Stimulated activated naive CD4-positive, alpha-beta T cell (primary cell): ENCODE results near the gene GALNT13.

Source experiments
- DNase-seq, 6 experiments: peaks; one replicate each; lab custom pipeline; 2025; lab: John Stamatoyannopoulos, UW

GALNT13 gene

GRCh38 chr2:154306266-154306970 is 434.7 kb downstream of the GALNT13 start:
- no peak for DNase-seq

- no peak for DNase-seq
These were observed 435.3 kb downstream of the GALNT13 start for GRCh38 chr2:154307007-154307406.

DNA sequence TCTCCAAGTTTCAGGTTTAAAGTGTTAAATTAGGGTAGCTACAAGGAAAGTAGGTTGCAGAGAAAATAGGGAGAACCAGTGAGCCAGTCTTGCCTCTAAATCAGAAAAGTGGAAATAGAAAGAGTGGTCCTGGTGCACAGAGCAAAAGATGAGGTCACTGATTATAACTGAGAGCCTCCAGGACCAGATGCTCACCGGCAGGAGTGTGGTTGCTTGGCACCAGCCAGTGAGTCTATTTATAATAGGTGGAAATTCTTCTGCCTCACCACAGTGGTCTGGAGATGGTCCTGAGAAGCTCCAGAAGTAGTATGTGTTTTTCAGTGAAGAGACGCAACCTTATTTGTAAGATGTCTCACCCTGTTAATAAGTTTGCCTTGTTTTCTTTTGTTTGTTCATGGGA is 452.9 kb downstream of the GALNT13 start:
- DNase-seq = no peak

GRCh38 chr2:154329510-154329909 is 457.8 kb downstream of the GALNT13 start:
- no peak for DNase-seq

- DNase-seq = no peak
These were observed 460.1 kb downstream of the GALNT13 start for GRCh38 chr2:154331784-154332183.

DNA sequence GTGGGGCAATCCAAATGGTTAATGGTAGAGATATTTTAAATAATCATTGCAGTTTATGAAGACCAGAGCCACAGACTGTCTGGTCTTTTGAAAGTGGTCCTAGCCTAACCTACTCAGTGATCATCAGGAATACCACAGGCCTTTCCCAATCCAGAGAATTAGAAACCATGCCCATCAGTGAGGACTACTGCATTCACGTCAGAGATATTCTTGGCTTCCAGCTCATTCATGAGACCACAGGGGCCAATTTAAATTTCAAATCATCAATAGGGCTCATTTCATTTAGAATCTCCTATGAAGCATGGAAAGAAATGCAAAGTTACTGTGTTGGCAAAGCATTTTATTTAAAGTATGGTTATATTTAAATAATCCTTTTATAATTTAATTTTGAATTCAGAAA is 464.5 kb downstream of the GALNT13 start:
- no peak for DNase-seq

DNA sequence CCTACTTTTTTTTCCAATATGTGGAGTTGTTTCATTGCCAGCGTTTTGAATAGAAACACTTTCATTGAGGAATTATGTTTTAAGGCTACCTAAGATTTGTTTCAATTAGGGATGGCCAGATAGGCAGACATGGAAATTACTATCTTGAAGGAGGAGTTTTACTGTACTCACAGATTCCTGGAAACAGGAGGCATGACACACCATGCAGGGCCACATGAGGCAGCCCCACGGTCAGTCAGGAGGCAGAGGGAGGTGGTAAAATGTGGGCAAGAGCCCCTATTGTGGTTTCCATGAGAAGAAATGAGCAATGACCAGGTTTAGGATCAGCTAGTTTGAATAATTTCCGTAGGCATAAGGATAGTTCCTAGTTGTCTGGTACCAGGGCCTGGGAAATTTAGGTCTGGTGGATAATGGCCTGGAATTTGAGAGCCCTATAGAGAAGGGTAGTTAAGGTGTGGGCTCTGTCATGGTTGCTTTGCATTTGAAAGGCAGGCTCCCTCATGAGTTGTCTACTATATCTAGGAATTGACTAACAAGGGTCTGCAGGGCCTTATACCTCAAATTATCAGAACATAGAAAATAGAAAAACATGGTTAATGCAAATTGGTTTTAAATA is 466.7 kb downstream of the GALNT13 start:
- no peak for DNase-seq

GRCh38 chr2:154343282-154343681 is 471.6 kb downstream of the GALNT13 start:
- no peak for DNase-seq

DNA sequence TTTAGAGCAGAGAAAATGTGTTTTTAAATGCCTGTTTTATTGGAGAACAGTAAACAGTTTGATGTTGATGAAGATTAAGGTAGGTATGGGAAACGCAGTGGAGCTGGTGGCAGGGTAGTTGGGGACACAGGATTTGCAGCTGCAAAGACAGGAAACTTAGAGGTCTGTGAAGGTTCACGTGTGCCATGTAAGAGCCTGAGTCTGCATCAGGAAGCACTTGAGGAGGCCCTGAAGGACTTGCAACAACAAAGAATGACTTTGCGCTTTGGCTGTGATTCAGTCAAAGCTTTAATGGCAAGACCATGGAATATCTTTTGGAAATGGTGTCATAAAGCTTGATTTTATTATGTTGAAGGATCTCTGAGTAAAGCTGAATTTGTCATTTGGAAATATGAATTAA is 479.2 kb downstream of the GALNT13 start:
- no peak for DNase-seq

- DNase-seq = no peak
These were observed 489.6 kb downstream of the GALNT13 start for GRCh38 chr2:154361276-154361675.

DNA sequence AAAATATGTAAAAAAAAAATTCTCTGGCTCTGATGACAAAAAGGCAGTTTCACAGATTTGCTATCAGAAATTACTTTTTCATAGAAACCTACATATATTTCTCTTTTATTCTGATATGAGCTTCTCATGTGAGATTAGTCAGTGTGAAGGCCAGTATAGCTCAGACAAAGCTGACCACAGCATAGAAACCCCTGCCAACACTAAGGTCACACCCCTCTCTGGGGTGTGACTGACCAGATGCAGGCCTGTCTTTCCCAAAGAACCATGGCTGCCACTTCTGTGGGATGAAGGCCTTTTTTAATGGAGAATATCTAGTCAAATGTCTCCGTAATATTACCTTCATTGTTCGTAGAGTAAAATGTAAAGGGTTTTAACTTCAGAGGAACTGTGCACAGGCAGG is 496.4 kb downstream of the GALNT13 start:
- no peak for DNase-seq

GRCh38 chr2:154370873-154371272 is 499.2 kb downstream of the GALNT13 start:
- DNase-seq = no peak

DNA sequence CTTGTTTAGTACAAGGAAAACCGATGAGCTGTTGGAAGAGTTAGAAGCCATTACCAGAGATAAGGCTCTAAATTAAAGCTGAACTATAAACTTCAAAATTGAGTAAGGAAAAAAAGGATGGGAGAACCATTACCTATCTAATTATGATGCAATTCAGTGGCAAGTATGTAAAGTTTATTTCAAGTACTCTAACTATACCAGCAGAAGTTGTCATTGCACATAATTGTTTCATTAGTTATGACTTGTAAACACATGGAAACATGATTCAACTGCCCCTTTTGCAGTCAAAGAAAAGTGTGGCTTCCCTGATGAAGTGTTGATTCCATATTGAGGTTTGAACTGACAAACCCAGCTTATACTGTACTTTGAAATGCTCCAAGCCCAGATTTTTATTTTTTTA is 502.7 kb downstream of the GALNT13 start:
- DNase-seq = no peak

GRCh38 chr2:154375579-154375931 is 503.8 kb downstream of the GALNT13 start:
- DNase-seq = no peak

DNA sequence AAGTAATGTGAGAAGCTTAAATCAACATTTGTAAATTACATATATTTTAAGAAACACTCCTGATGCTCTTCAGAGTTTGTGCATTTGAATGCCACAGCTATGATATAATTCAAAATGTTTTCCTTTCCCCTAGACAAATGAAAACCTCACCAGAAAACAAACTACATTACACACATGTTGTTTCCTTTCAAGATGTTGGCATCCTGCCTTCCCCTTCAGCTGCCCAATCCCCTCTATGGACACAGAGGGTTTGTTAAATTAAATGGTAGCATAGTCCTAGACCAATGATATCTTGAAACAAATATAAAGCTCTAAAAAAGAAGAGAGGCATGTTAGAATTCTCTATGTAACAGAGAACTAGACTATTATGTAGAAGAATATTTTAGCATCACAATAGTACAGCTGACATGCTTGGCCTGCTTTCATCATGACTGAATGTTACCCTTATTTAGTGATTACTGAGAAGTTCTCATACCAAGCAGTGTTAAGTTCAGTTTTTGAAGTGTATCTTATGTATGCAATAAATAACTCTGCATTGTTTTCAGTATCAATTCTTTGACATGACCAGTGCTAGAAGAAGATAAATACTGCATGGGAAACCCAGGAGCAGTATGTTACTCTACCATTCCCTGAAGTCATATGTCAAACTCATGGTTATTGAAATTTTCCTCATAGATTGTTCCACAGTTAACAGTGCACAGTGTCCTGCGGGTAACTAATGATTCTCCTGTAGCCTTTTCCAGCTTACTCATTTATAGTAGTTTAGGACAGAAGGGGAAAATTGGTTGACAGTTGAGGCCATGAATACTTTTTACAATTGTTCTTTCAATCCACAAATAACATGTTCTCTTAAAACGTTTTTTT is 510.4 kb downstream of the GALNT13 start:
- DNase-seq = no peak

DNA sequence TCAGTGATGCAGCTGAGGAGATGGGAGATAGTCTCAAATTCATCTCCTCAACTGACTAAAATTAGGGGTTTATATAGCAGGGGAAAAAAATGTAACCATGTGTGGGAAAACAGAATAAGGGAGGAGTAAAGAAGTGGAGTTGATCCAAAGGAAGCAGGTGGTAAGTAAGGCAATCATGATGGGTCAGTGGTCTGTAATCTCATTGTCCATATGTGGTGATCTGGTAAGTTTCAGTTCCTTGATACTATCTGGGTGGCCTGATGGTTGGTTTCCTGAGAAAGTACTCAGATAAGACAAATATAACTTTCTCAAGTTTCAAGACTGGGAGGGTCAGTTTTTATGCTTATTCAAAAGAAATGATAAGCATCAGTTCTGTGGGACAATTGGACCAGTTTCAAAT is 514.5 kb downstream of the GALNT13 start:
- DNase-seq = no peak

DNA sequence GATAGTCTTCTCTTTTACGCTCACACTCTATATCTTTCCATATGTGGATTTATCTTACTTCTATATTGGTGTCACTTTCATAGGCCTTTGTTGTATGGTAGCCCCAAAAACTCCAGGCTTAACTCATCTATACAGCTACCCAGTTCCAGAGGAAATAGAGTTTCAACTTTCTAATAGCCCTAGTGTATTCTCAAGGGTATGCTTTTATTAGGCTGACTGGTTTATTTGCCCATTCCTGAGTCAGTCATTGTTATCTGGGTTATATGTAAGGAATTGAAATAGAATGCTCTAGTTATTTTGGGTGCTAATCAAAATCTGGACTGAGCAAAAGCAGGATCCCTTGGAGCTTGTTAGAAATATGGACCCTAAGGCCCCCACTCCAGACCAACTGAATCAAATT is 519.3 kb downstream of the GALNT13 start:
- DNase-seq = no peak

- no peak for DNase-seq
These were observed 520.5 kb downstream of the GALNT13 start for GRCh38 chr2:154392256-154392655.

- DNase-seq = no peak
These were observed 522.9 kb downstream of the GALNT13 start for GRCh38 chr2:154394600-154394999.

- DNase-seq = no peak
These were observed 529.0 kb downstream of the GALNT13 start for GRCh38 chr2:154400563-154401290.

DNA sequence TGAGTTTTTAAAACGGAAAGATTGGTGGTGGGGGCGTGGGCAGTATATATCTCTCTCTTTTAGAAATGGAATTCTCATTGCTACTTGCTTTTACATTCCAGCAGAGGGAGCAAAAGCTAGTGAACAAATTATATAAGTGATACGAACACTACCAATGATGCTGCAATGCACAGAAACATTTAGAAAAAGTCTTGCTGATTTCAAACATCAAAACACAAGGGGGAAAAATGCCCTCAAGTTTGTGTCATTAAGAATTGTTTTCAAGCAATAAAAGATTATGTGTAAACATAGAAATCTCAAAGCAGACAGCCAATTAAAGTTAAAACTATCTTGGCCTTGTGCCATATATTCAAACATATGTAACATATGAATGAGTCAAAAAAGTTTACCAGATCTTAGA is 530.5 kb downstream of the GALNT13 start:
- peak in 1 of 6 experiments; percentile 14 for DNase-seq

DNA sequence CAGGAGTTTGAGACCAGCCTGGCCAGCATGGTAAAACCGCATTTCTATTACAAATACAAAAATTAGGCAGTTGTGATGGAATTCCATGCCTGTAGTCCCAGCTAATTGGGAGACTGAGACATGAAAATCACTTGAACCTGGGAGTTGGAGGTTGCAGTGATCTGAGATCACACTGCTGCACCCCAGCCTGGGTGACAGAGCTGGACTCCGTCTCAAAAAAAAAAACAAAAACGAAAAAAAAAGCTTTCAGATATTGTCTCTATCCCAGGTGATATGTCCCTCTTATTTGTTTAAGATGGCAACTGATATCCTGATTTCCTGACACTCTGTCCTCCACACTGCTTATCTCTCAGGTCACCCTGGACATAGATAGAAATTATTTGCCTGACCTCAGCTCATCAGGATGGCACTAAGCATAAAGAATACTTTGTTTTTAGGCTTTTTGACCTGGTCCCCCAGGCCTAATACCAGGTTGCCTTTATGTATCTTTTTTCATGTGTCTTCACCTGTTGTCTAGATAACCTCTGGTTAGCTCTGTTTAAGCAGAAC is 531.6 kb downstream of the GALNT13 start:
- no peak for DNase-seq
